PFSK-1 (cell line): ENCODE results near the gene CKAP4.

Experiments
- POLR2AphosphoS5 ChIP-seq: IDR thresholded peaks from 2 replicates; pipeline ENCODE4 v1.6.1; 2012; ENCODE audit warnings: low read depth, mild to moderate bottlenecking, control low read depth, low read length, moderate library complexity
- TAF1 ChIP-seq: IDR thresholded peaks from 2 replicates; pipeline ENCODE4 v1.6.1; 2012; ENCODE audit warnings: low read length, control low read depth, borderline replicate concordance; ENCODE audit not compliant: insufficient read depth

DNA sequence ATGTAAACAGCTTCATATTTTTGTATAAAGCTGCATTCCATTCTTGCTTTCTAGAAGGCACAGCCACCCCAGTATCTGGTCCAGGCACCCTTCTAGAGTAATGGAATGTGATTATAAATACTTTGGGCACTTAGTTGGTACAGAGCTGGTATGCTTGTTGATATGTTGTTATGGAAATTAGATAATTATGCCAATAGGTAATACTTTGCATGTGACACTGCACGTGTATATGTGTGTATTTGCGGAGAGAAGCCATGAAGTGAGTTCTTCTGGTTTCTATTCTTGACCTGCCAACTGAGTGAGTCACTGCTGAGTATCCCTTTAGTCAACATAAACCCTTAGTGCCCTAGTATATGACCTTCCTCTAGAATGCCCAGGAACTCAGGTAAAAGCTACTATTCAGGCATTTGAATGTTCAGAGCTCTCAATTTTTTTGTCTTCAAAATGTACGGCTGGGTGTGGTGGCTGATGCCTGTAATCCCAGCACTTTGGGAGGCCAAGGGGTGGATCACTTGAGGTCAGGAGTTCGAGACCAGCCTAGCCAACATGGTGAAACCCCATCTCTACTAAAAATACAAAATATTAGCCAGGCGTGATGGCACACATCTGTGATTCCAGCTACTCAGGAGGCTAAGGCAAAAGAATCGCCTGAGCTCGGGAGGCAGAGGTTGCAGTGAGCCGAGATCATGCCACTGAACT, 48.5 kb upstream of the CKAP4 start:
- no peak for TF ChIP-seq TAF1
- no peak for TF ChIP-seq POLR2AphosphoS5
